ENCODE data around the gene CNNM2.
A peak's percentile ranks its signal among the peaks of the same experiment; 100 is the strongest.

CNNM2 gene

GRCh38 chr10:102917962-102918816 lies at the start of gene CNNM2:
CNNM2 (plus strand) TSS chr10:102918294; CDS start chr10:102918481, 187 bp downstream.
- H3K27ac ChIP-seq (ENCODE audit: low read depth, low read length): peak within 1 kb of the TSS; percentile 82
- no peaks in the 10 kb centered on the region for H3K36me3 ChIP-seq (ENCODE audit: insufficient read depth, low read length)
- no peaks in the 10 kb centered on the region for H3K27me3 ChIP-seq (ENCODE audit: control insufficient read depth in 1 of 2, insufficient read depth in 2 of 2, low read length in 2 of 2)
- H3K4me1 ChIP-seq (ENCODE audit: insufficient read depth, low read length): peaks cover 34% of the 10 kb centered on the region
- H3K9me3 ChIP-seq (ENCODE audit: low read length): no peaks in the 10 kb centered on the region
- peak within 1 kb of the TSS; percentile 79 to 94 for H3K4me3 ChIP-seq (ENCODE audit: low read depth in 1 of 2, low read length in 2 of 2)
- H3K9ac ChIP-seq (ENCODE audit: low read length): peak within 1 kb of the TSS; percentile 61

- peak overlapping the region; percentile 66 for H3K27ac ChIP-seq (ENCODE audit: low read depth, low read length)
- peak overlapping the region; percentile 50 for H3K9ac ChIP-seq (ENCODE audit: low read length)
- H3K9me3 ChIP-seq (ENCODE audit: low read length): no peaks in the 10 kb centered on the region
These were observed 49.2 kb upstream of the CNNM2 start for GRCh38 chr10:102868911-102869257.

GRCh38 chr10:102869258-102870198 lies 48.6 kb upstream of the CNNM2 start, which contains the start of gene AS3MT:
AS3MT (plus strand) TSS chr10:102869470; CDS start chr10:102869593, 123 bp downstream.
- Histone ChIP-seq H3K27ac (ENCODE audit: low read depth, low read length) (peak within 1 kb of the TSS; percentile 66), H3K36me3 (ENCODE audit: insufficient read depth, low read length) (peaks cover 3% of the 10 kb centered on the region), H3K27me3 (ENCODE audit: control insufficient read depth in 1 of 2, insufficient read depth in 2 of 2, low read length in 2 of 2) (no peaks in the 10 kb centered on the region), H3K4me3 (ENCODE audit: low read depth in 1 of 2, low read length in 2 of 2) (peak within 1 kb of the TSS; percentile 70 to 74), H3K4me1 (ENCODE audit: insufficient read depth, low read length) (no peaks in the 10 kb centered on the region), H3K9ac (ENCODE audit: low read length) (peak within 1 kb of the TSS; percentile 50), H3K9me3 (ENCODE audit: low read length) (no peaks in the 10 kb centered on the region)

More at GRCh38 chr10:102868911-102869257, 49.2 kb upstream of the CNNM2 start:
- peak overlapping the region; percentile 70 to 74 for H3K4me3 ChIP-seq (ENCODE audit: low read depth in 1 of 2, low read length in 2 of 2)
- no peaks in the 10 kb centered on the region for H3K4me1 ChIP-seq (ENCODE audit: insufficient read depth, low read length)
- H3K36me3 ChIP-seq (ENCODE audit: insufficient read depth, low read length): no peaks in the 10 kb centered on the region
- no peaks in the 10 kb centered on the region for H3K27me3 ChIP-seq (ENCODE audit: control insufficient read depth in 1 of 2, insufficient read depth in 2 of 2, low read length in 2 of 2)

GRCh38 chr10:102870221-102870620 lies 47.9 kb upstream of the CNNM2 start:
- Histone ChIP-seq H3K9me3 (ENCODE audit: low read length) (no peaks in the 10 kb centered on the region), H3K36me3 (ENCODE audit: insufficient read depth, low read length) (peaks cover 4% of the 10 kb centered on the region), H3K27ac (ENCODE audit: low read depth, low read length) (peak overlapping the region; percentile 7), H3K4me3 (ENCODE audit: low read depth in 1 of 2, low read length in 2 of 2) (peak overlapping the region; percentile 70 to 74), H3K27me3 (ENCODE audit: control insufficient read depth in 1 of 2, insufficient read depth in 2 of 2, low read length in 2 of 2) (no peaks in the 10 kb centered on the region), H3K4me1 (ENCODE audit: insufficient read depth, low read length) (no peaks in the 10 kb centered on the region), H3K9ac (ENCODE audit: low read length) (peak overlapping the region; percentile 26)

GRCh38 chr10:102872163-102872562 lies 45.9 kb upstream of the CNNM2 start:
- Histone ChIP-seq H3K27ac (ENCODE audit: low read depth, low read length) (no peak overlapping the region), H3K9me3 (ENCODE audit: low read length) (no peaks in the 10 kb centered on the region), H3K27me3 (ENCODE audit: control insufficient read depth in 1 of 2, insufficient read depth in 2 of 2, low read length in 2 of 2) (no peaks in the 10 kb centered on the region)

GRCh38 chr10:102876747-102877153 lies 41.3 kb upstream of the CNNM2 start:
- H3K27me3 ChIP-seq (ENCODE audit: control insufficient read depth in 1 of 2, insufficient read depth in 2 of 2, low read length in 2 of 2): no peaks in the 10 kb centered on the region
- peaks cover 14% of the 10 kb centered on the region for H3K36me3 ChIP-seq (ENCODE audit: insufficient read depth, low read length)
- no peak overlapping the region for H3K9ac ChIP-seq (ENCODE audit: low read length)
- no peak overlapping the region for H3K4me3 ChIP-seq (ENCODE audit: low read depth in 1 of 2, low read length in 2 of 2)
- no peaks in the 10 kb centered on the region for H3K4me1 ChIP-seq (ENCODE audit: insufficient read depth, low read length)
- H3K27ac ChIP-seq (ENCODE audit: low read depth, low read length): no peak overlapping the region
- H3K9me3 ChIP-seq (ENCODE audit: low read length): no peaks in the 10 kb centered on the region

More at GRCh38 chr10:102872163-102872562, 45.9 kb upstream of the CNNM2 start:
- no peak overlapping the region for H3K4me3 ChIP-seq (ENCODE audit: low read depth in 1 of 2, low read length in 2 of 2)
- no peaks in the 10 kb centered on the region for H3K4me1 ChIP-seq (ENCODE audit: insufficient read depth, low read length)
- no peak overlapping the region for H3K9ac ChIP-seq (ENCODE audit: low read length)
- peaks cover 4% of the 10 kb centered on the region for H3K36me3 ChIP-seq (ENCODE audit: insufficient read depth, low read length)

- H3K36me3 ChIP-seq (ENCODE audit: insufficient read depth, low read length): peaks cover 14% of the 10 kb centered on the region
- no peak overlapping the region for H3K4me3 ChIP-seq (ENCODE audit: low read depth in 1 of 2, low read length in 2 of 2)
- H3K27ac ChIP-seq (ENCODE audit: low read depth, low read length): no peak overlapping the region
- H3K9ac ChIP-seq (ENCODE audit: low read length): no peak overlapping the region
- no peaks in the 10 kb centered on the region for H3K27me3 ChIP-seq (ENCODE audit: control insufficient read depth in 1 of 2, insufficient read depth in 2 of 2, low read length in 2 of 2)
- H3K9me3 ChIP-seq (ENCODE audit: low read length): no peaks in the 10 kb centered on the region
- no peaks in the 10 kb centered on the region for H3K4me1 ChIP-seq (ENCODE audit: insufficient read depth, low read length)
These were observed 39.5 kb upstream of the CNNM2 start for GRCh38 chr10:102878629-102879028.

- H3K4me3 ChIP-seq (ENCODE audit: low read depth in 1 of 2, low read length in 2 of 2): no peak overlapping the region
- no peak overlapping the region for H3K27ac ChIP-seq (ENCODE audit: low read depth, low read length)
- H3K9me3 ChIP-seq (ENCODE audit: low read length): no peaks in the 10 kb centered on the region
- H3K9ac ChIP-seq (ENCODE audit: low read length): no peak overlapping the region
- no peaks in the 10 kb centered on the region for H3K4me1 ChIP-seq (ENCODE audit: insufficient read depth, low read length)
- H3K27me3 ChIP-seq (ENCODE audit: control insufficient read depth in 1 of 2, insufficient read depth in 2 of 2, low read length in 2 of 2): no peaks in the 10 kb centered on the region
- peaks cover 9% of the 10 kb centered on the region for H3K36me3 ChIP-seq (ENCODE audit: insufficient read depth, low read length)
These were observed 37.8 kb upstream of the CNNM2 start for GRCh38 chr10:102880256-102880655.

GRCh38 chr10:102888048-102888447 lies 30.0 kb upstream of the CNNM2 start:
- H3K4me3 ChIP-seq (ENCODE audit: low read depth in 1 of 2, low read length in 2 of 2): no peak overlapping the region
- H3K4me1 ChIP-seq (ENCODE audit: insufficient read depth, low read length): no peaks in the 10 kb centered on the region
- no peaks in the 10 kb centered on the region for H3K27me3 ChIP-seq (ENCODE audit: control insufficient read depth in 1 of 2, insufficient read depth in 2 of 2, low read length in 2 of 2)
- no peak overlapping the region for H3K9ac ChIP-seq (ENCODE audit: low read length)
- no peaks in the 10 kb centered on the region for H3K9me3 ChIP-seq (ENCODE audit: low read length)
- peaks cover 14% of the 10 kb centered on the region for H3K36me3 ChIP-seq (ENCODE audit: insufficient read depth, low read length)
- no peak overlapping the region for H3K27ac ChIP-seq (ENCODE audit: low read depth, low read length)

GRCh38 chr10:102894466-102895213 lies 23.5 kb upstream of the CNNM2 start:
- Histone ChIP-seq H3K9me3 (ENCODE audit: low read length) (no peaks in the 10 kb centered on the region), H3K4me1 (ENCODE audit: insufficient read depth, low read length) (no peaks in the 10 kb centered on the region), H3K36me3 (ENCODE audit: insufficient read depth, low read length) (peaks cover 14% of the 10 kb centered on the region), H3K27ac (ENCODE audit: low read depth, low read length) (no peak overlapping the region), H3K9ac (ENCODE audit: low read length) (no peak overlapping the region), H3K27me3 (ENCODE audit: control insufficient read depth in 1 of 2, insufficient read depth in 2 of 2, low read length in 2 of 2) (no peaks in the 10 kb centered on the region), H3K4me3 (ENCODE audit: low read depth in 1 of 2, low read length in 2 of 2) (no peak overlapping the region)

- Histone ChIP-seq H3K4me3 (ENCODE audit: low read depth in 1 of 2, low read length in 2 of 2) (no peak overlapping the region), H3K9me3 (ENCODE audit: low read length) (no peaks in the 10 kb centered on the region), H3K27me3 (ENCODE audit: control insufficient read depth in 1 of 2, insufficient read depth in 2 of 2, low read length in 2 of 2) (no peaks in the 10 kb centered on the region), H3K4me1 (ENCODE audit: insufficient read depth, low read length) (no peaks in the 10 kb centered on the region), H3K36me3 (ENCODE audit: insufficient read depth, low read length) (no peaks in the 10 kb centered on the region), H3K27ac (ENCODE audit: low read depth, low read length) (no peak overlapping the region), H3K9ac (ENCODE audit: low read length) (no peak overlapping the region)
These were observed 18.1 kb upstream of the CNNM2 start for GRCh38 chr10:102900006-102900405.

All from muscle layer of colon (tissue), 2 donors.